ENCODE measurements around the gene SORBS2. TPM values are rescaled to one million over a fixed set of nuclear protein-coding genes. Genes with fewer than 3 reads are reported as not detected.

Gene SORBS2
- total and polyA plus RNA-seq, 2 experiments from 2014 or later, result 0.32 to 1.5 TPM

- H3K4me1 ChIP-seq (ENCODE audit: insufficient read depth), result no peaks in the 10 kb centered on the region; the same call in 1 of the 2 replicates
- H3K27ac ChIP-seq, result no peak overlapping the region
- no peak for DNase-seq
- H3K27me3 ChIP-seq (replicated peaks; ENCODE audit: insufficient read depth), result peaks cover 18% of the 10 kb centered on the region; the same call in 1 of the 2 replicates
- no peaks in the 10 kb centered on the region for H3K36me3 ChIP-seq (ENCODE audit: low read depth)
- no peaks in the 10 kb centered on the region for H3F3A ChIP-seq (ENCODE audit: insufficient read depth)
- H3K9ac ChIP-seq, result no peak overlapping the region
- no peak overlapping the region for H2AFZ ChIP-seq
- no peaks in the 10 kb centered on the region for H4K20me1 ChIP-seq (ENCODE audit: insufficient read depth)
- no peaks in the 10 kb centered on the region for H3K9me3 ChIP-seq (ENCODE audit: low read depth)
- 13 to 22% methylated on average over 3 of the region's 3 CpGs for WGBS, 2 experiments (ENCODE audit: low coverage in 1 of 2, low lambda C conversion rate in 2 of 2, missing lambda C conversion rate in 2 of 2)
- H3K4me3 ChIP-seq, result no peak overlapping the region
- H3K4me2 ChIP-seq (ENCODE audit: unreplicated experiment), result no peak overlapping the region
- H3K9me2 ChIP-seq (ENCODE audit: insufficient read depth), result no peaks in the 10 kb centered on the region
- H3K79me2 ChIP-seq (ENCODE audit: insufficient read depth), result no peaks in the 10 kb centered on the region
- TF ChIP-seq EZH2phosphoT487 (IDR thresholded peaks at IDR 0.05; ENCODE audit: insufficient read depth, low read depth), result no peak
- TF ChIP-seq EZH2 (IDR thresholded peaks at IDR 0.05; ENCODE audit: insufficient read depth, poor library complexity, severe bottlenecking), result no peak
- in situ Hi-C loops (cut with MboI), result no loop called here
Measured at GRCh38 chr4:185722029-185722316, 90.0 kb downstream of the SORBS2 start.

- no peak overlapping the region for H3K9ac ChIP-seq
- H3K4me2 ChIP-seq (ENCODE audit: unreplicated experiment), result no peak overlapping the region
- 5 to 8% methylated on average over 12 of the region's 12 CpGs for WGBS, 2 experiments (ENCODE audit: low coverage in 1 of 2, low lambda C conversion rate in 2 of 2, missing lambda C conversion rate in 2 of 2)
- no peaks in the 10 kb centered on the region for H3K79me2 ChIP-seq (ENCODE audit: insufficient read depth)
- H3K36me3 ChIP-seq (ENCODE audit: low read depth), result no peaks in the 10 kb centered on the region
- TF ChIP-seq EZH2 (IDR thresholded peaks at IDR 0.05; ENCODE audit: insufficient read depth, poor library complexity, severe bottlenecking) (no peak), EZH2phosphoT487 (IDR thresholded peaks at IDR 0.05; ENCODE audit: insufficient read depth, low read depth) (no peak)
- no peaks in the 10 kb centered on the region for H3F3A ChIP-seq (ENCODE audit: insufficient read depth)
- in situ Hi-C loops (cut with MboI), result no loop called here
- no peak overlapping the region for H3K4me3 ChIP-seq
- H3K9me2 ChIP-seq (ENCODE audit: insufficient read depth), result no peaks in the 10 kb centered on the region
- H4K20me1 ChIP-seq (ENCODE audit: insufficient read depth), result no peaks in the 10 kb centered on the region
- DNase-seq, result no peak
- no peak overlapping the region for H3K27ac ChIP-seq
- H3K27me3 ChIP-seq (replicated peaks; ENCODE audit: insufficient read depth), result peaks cover 18% of the 10 kb centered on the region; the same call in 1 of the 2 replicates
- no peaks in the 10 kb centered on the region; the same call in 1 of the 2 replicates for H3K4me1 ChIP-seq (ENCODE audit: insufficient read depth)
- no peaks in the 10 kb centered on the region for H3K9me3 ChIP-seq (ENCODE audit: low read depth)
- H2AFZ ChIP-seq, result no peak overlapping the region
Measured at GRCh38 chr4:185721190-185722028, 90.6 kb downstream of the SORBS2 start.

GRCh38 chr4:185719500-185719858 lies 92.5 kb downstream of the SORBS2 start:
- H3K27me3 ChIP-seq (replicated peaks; ENCODE audit: insufficient read depth), result peaks cover under 1% of the 10 kb centered on the region; the same call in 1 of the 2 replicates
- no peaks in the 10 kb centered on the region for H3F3A ChIP-seq (ENCODE audit: insufficient read depth)
- H3K27ac ChIP-seq, result no peak overlapping the region
- in situ Hi-C loops (cut with MboI), result no loop called here
- no peaks in the 10 kb centered on the region for H3K36me3 ChIP-seq (ENCODE audit: low read depth)
- no peaks in the 10 kb centered on the region for H4K20me1 ChIP-seq (ENCODE audit: insufficient read depth)
- H3K79me2 ChIP-seq (ENCODE audit: insufficient read depth), result no peaks in the 10 kb centered on the region
- 48 to 51% methylated on average over 3 of the region's 3 CpGs for WGBS, 2 experiments (ENCODE audit: low coverage in 1 of 2, low lambda C conversion rate in 2 of 2, missing lambda C conversion rate in 2 of 2)
- TF ChIP-seq EZH2 (IDR thresholded peaks at IDR 0.05; ENCODE audit: insufficient read depth, poor library complexity, severe bottlenecking), result no peak
- TF ChIP-seq EZH2phosphoT487 (IDR thresholded peaks at IDR 0.05; ENCODE audit: insufficient read depth, low read depth), result no peak
- no peaks in the 10 kb centered on the region; the same call in 1 of the 2 replicates for H3K4me1 ChIP-seq (ENCODE audit: insufficient read depth)
- no peak overlapping the region for H3K4me3 ChIP-seq
- H3K9me2 ChIP-seq (ENCODE audit: insufficient read depth), result no peaks in the 10 kb centered on the region
- DNase-seq, result no peak
- H3K9ac ChIP-seq, result no peak overlapping the region
- H2AFZ ChIP-seq, result no peak overlapping the region
- no peak overlapping the region for H3K4me2 ChIP-seq (ENCODE audit: unreplicated experiment)
- no peaks in the 10 kb centered on the region for H3K9me3 ChIP-seq (ENCODE audit: low read depth)

- TF ChIP-seq EZH2phosphoT487 (IDR thresholded peaks at IDR 0.05; ENCODE audit: insufficient read depth, low read depth) (no peak), EZH2 (IDR thresholded peaks at IDR 0.05; ENCODE audit: insufficient read depth, poor library complexity, severe bottlenecking) (no peak)
- H3K27ac ChIP-seq, result no peak overlapping the region
- no peaks in the 10 kb centered on the region; the same call in 1 of the 2 replicates for H3K4me1 ChIP-seq (ENCODE audit: insufficient read depth)
- H3K36me3 ChIP-seq (ENCODE audit: low read depth), result no peaks in the 10 kb centered on the region
- no peaks in the 10 kb centered on the region; the same call in 1 of the 2 replicates for H3K27me3 ChIP-seq (replicated peaks; ENCODE audit: insufficient read depth)
- H3K9me2 ChIP-seq (ENCODE audit: insufficient read depth), result no peaks in the 10 kb centered on the region
- H3K79me2 ChIP-seq (ENCODE audit: insufficient read depth), result no peaks in the 10 kb centered on the region
- in situ Hi-C loops (cut with MboI), result no loop called here
- H3K9me3 ChIP-seq (ENCODE audit: low read depth), result no peaks in the 10 kb centered on the region
- no peak for DNase-seq
- H3F3A ChIP-seq (ENCODE audit: insufficient read depth), result no peaks in the 10 kb centered on the region
- no peak overlapping the region for H3K9ac ChIP-seq
- no peak overlapping the region for H3K4me3 ChIP-seq
- WGBS, 2 experiments (ENCODE audit: low coverage in 1 of 2, low lambda C conversion rate in 2 of 2, missing lambda C conversion rate in 2 of 2), result 35 to 41% methylated on average over 8 of the region's 8 CpGs
- H4K20me1 ChIP-seq (ENCODE audit: insufficient read depth), result no peaks in the 10 kb centered on the region
- no peak overlapping the region for H3K4me2 ChIP-seq (ENCODE audit: unreplicated experiment)
- H2AFZ ChIP-seq, result no peak overlapping the region
Measured at GRCh38 chr4:185718578-185719499, 93.2 kb downstream of the SORBS2 start.

Measured in GM23248 (cell line).